Left renal cortex interstitium (tissue), 4 donors: ENCODE measurements around the gene GMNC. TPM values are rescaled to one million over a fixed set of nuclear protein-coding genes. Genes with fewer than 3 reads are reported as not detected.
"Not testable (repeated sequence)": the region's sequence is repeated elsewhere in the genome, so short reads cannot be mapped to it uniquely, and the experiment has no call there.

Experiments used
- DNase-seq, 4 donors: peaks; one replicate each; pipeline ENCODE4 v3.0.0-alpha.2; 2013; ENCODE audit warnings: low read depth in 4 of 4, low spot score in 2 of 4, missing footprints in 1 of 4
- polyA plus RNA-seq, 4 donors: library from polyadenylated mRNA; unstranded; fragments of 120-200 nt; gene quantifications; one replicate each; pipeline ENCODE4 v1.2.1, GENCODE V29; 2013; ENCODE audit not compliant: insufficient read length in 4 of 4

The GMNC gene
- 1 to 10 TPM; 3.1 to 7.4 (median 4.8) TPM for polyA plus RNA-seq

- DNase-seq = peak in 2 of 4 donors; percentile 25 to 28
Observed at GRCh38 chr3:190862209-190863118, at the start of gene GMNC. GMNC (minus strand) TSS chr3:190862694; CDS start chr3:190862615, 79 bp downstream.

GRCh38 chr3:190911382-190911781, 48.9 kb upstream of the GMNC start:
- no peak for DNase-seq

- DNase-seq = no peak
Observed at GRCh38 chr3:190909908-190910307, 47.4 kb upstream of the GMNC start.

- DNase-seq = no peak
Observed at GRCh38 chr3:190903156-190903555, 40.7 kb upstream of the GMNC start.

GRCh38 chr3:190902292-190902691, 39.8 kb upstream of the GMNC start:
- no peak for DNase-seq

GRCh38 chr3:190892395-190892902, 30.0 kb upstream of the GMNC start:
- DNase-seq = no peak

GRCh38 chr3:190886945-190887344, 24.5 kb upstream of the GMNC start:
- no peak for DNase-seq

GRCh38 chr3:190883973-190884832, 21.7 kb upstream of the GMNC start:
- DNase-seq = peak in 3 of 4 donors; percentile 35 to 43 (median 37)

- no peak for DNase-seq
Observed at GRCh38 chr3:190883141-190883540, 20.6 kb upstream of the GMNC start.

GRCh38 chr3:190877925-190878324, 15.4 kb upstream of the GMNC start:
- DNase-seq = no peak

- not testable (repeated sequence) for DNase-seq
Observed at GRCh38 chr3:190876433-190876832, 13.9 kb upstream of the GMNC start.

GRCh38 chr3:190875061-190875460, 12.6 kb upstream of the GMNC start:
- not testable (repeated sequence) for DNase-seq

- DNase-seq = no peak
Observed at GRCh38 chr3:190870127-190870526, 7.6 kb upstream of the GMNC start.

- DNase-seq = no peak
Observed at GRCh38 chr3:190867071-190867470, 4.6 kb upstream of the GMNC start.

GRCh38 chr3:190865828-190866227, 3.3 kb upstream of the GMNC start:
- no peak for DNase-seq

- DNase-seq = no peak
Observed at GRCh38 chr3:190865419-190865818, 2.9 kb upstream of the GMNC start.

GRCh38 chr3:190864002-190864401, 1.5 kb upstream of the GMNC start:
- DNase-seq = no peak

- no peak for DNase-seq
Observed at GRCh38 chr3:190863119-190863465, 598 bp upstream of the GMNC start.

- no peak for DNase-seq
Observed at GRCh38 chr3:190860521-190860920, 2.0 kb downstream of the GMNC start.

GRCh38 chr3:190855151-190855550, 7.3 kb downstream of the GMNC start:
- DNase-seq = no peak

- DNase-seq = no peak
Observed at GRCh38 chr3:190854062-190854461, 8.4 kb downstream of the GMNC start.
